Neuronal stem cell (in vitro differentiated cells): Measurements from ENCODE around the gene UBALD2.

Experiments used
- DNase-seq: peaks from one replicate; pipeline ENCODE4 v3.0.0-alpha.2; 2013; ENCODE audit warnings: low spot score
- H2AFZ ChIP-seq: one replicate; pipeline ENCODE4 v1.6.1; 2013; ENCODE audit warnings: mild to moderate bottlenecking, low read length, inconsistent platforms
- H2AK5ac ChIP-seq: 2 replicates; pipeline ENCODE4 v1.6.1; 2013; ENCODE audit warnings: low read depth, mild to moderate bottlenecking, inconsistent platforms, low read length, moderate library complexity, mixed read lengths
- H2BK120ac ChIP-seq: 2 replicates; pipeline ENCODE4 v1.6.1; 2013; ENCODE audit warnings: low read depth, mild to moderate bottlenecking, inconsistent platforms, low read length, moderate library complexity, mixed read lengths
- H2BK12ac ChIP-seq: one replicate; pipeline ENCODE4 v1.6.1; 2013; ENCODE audit warnings: low read length, inconsistent platforms
- H2BK15ac ChIP-seq: 2 replicates; pipeline ENCODE4 v1.6.1; 2013; ENCODE audit warnings: mild to moderate bottlenecking, low read length, inconsistent platforms, mixed read lengths
- H2BK5ac ChIP-seq: one replicate; pipeline ENCODE4 v1.6.1; 2013; ENCODE audit warnings: inconsistent platforms, mild to moderate bottlenecking, low read length, moderate library complexity
- H3K14ac ChIP-seq: one replicate; pipeline ENCODE4 v1.6.1; 2013; ENCODE audit warnings: low read length, inconsistent platforms
- H3K18ac ChIP-seq: 2 replicates; pipeline ENCODE4 v1.6.1; 2013; ENCODE audit warnings: low read length, inconsistent platforms
- H3K23ac ChIP-seq: 2 replicates; pipeline ENCODE4 v1.6.1; 2013; ENCODE audit warnings: low read depth, mild to moderate bottlenecking, mixed read lengths, low read length, inconsistent platforms; ENCODE audit not compliant: poor library complexity
- H3K27ac ChIP-seq: replicated peaks from 3 replicates; pipeline ENCODE4 v1.5.1; 2013; ENCODE audit warnings: low read length, inconsistent platforms
- H3K27me3 ChIP-seq, 3 experiments: 2 replicates each; pipeline ENCODE4 v1.6.1; 2013; ENCODE audit warnings: low read length in 3 of 3, mild to moderate bottlenecking in 2 of 3, inconsistent platforms in 1 of 3, low read depth in 1 of 3, mixed read lengths in 1 of 3, moderate library complexity in 1 of 3; ENCODE audit not compliant: control insufficient read depth in 3 of 3, insufficient read depth in 3 of 3
- H3K36me3 ChIP-seq, 2 donors: replicated peaks in 1 of 2; 2 replicates each; pipeline ENCODE4 v1.6.1; 2013; ENCODE audit warnings: low read length in 2 of 2; ENCODE audit not compliant: control insufficient read depth in 2 of 2, insufficient read depth in 2 of 2
- H3K4ac ChIP-seq: 2 replicates; pipeline ENCODE4 v1.6.1; 2013; ENCODE audit warnings: inconsistent platforms, mild to moderate bottlenecking, low read length, moderate library complexity
- H3K4me1 ChIP-seq, 2 donors: 1 replicate in 1 of 2; 2 replicates in 1 of 2; pipeline ENCODE4 v1.6.1; 2013; ENCODE audit warnings: low read length in 2 of 2, low read depth in 1 of 2; ENCODE audit not compliant: control insufficient read depth in 2 of 2, insufficient read depth in 1 of 2
- H3K4me2 ChIP-seq: one replicate; pipeline ENCODE4 v1.6.1; 2013; ENCODE audit warnings: mild to moderate bottlenecking, low read length, inconsistent platforms; ENCODE audit not compliant: insufficient read depth, poor library complexity, severe bottlenecking
- H3K4me3 ChIP-seq, 2 donors: 2 replicates each; pipeline ENCODE4 v1.5.1; 2013; ENCODE audit warnings: low read length in 2 of 2, mild to moderate bottlenecking in 2 of 2, inconsistent platforms in 1 of 2, moderate library complexity in 1 of 2
- H3K79me1 ChIP-seq: one replicate; pipeline ENCODE4 v1.6.1; 2013; ENCODE audit warnings: low read depth, mild to moderate bottlenecking, inconsistent platforms, low read length, moderate library complexity
- H3K9ac ChIP-seq: one replicate; pipeline ENCODE4 v1.6.1; 2013; ENCODE audit warnings: mild to moderate bottlenecking, low read depth, low read length, inconsistent platforms; ENCODE audit not compliant: poor library complexity
- H3K9me3 ChIP-seq, 2 donors: replicated peaks in 1 of 2; 2 replicates each; pipeline versions ENCODE3 to v1.6.1; 2013; ENCODE audit warnings: low read length in 2 of 2, mild to moderate bottlenecking in 2 of 2, inconsistent platforms in 1 of 2, low read depth in 1 of 2, mixed read lengths in 1 of 2, moderate library complexity in 1 of 2; ENCODE audit not compliant: control insufficient read depth in 2 of 2, insufficient read depth in 1 of 2
- H4K8ac ChIP-seq: one replicate; pipeline ENCODE4 v1.6.1; 2013; ENCODE audit warnings: low read depth, mild to moderate bottlenecking, inconsistent platforms, low read length, moderate library complexity
- H4K91ac ChIP-seq: one replicate; pipeline ENCODE4 v1.6.1; 2013; ENCODE audit warnings: low read length, low read depth, mild to moderate bottlenecking, inconsistent platforms; ENCODE audit not compliant: poor library complexity
- WGBS, 2 donors: extraction: QIAGEN DNeasy Blood & Tissue Kit; methylation state at CpG; one replicate each; pipeline ENCODE4 v1.1.7; 2013; ENCODE audit warnings: missing lambda C conversion rate in 2 of 2, mixed read lengths in 1 of 2; ENCODE audit not compliant: insufficient read length in 2 of 2, insufficient replicate concordance in 1 of 2; ENCODE audit errors: extremely low coverage in 2 of 2; 5-methylcytosine and 5-hydroxymethylcytosine counted together

UBALD2 gene

GRCh38 chr17:76307299-76307965 is 42.3 kb downstream of the UBALD2 start:
- no CpG with 5 or more reads among the region's 58 CpGs for WGBS, 2 donors
- Histone ChIP-seq H3K27ac (no peak overlapping the region), H3K9me3 (no peaks in the 10 kb centered on the region)

GRCh38 chr17:76307966-76308338 is 42.8 kb downstream of the UBALD2 start, which contains the start of gene QRICH2:
QRICH2 (minus strand) TSS chr17:76308276; CDS start chr17:76307998, 278 bp downstream.
- no peak within 1 kb of the TSS for H2BK120ac ChIP-seq
- no peak within 1 kb of the TSS for H2BK12ac ChIP-seq
- no peak within 1 kb of the TSS for H3K27ac ChIP-seq
- H4K91ac ChIP-seq, result no peak within 1 kb of the TSS
- no peak within 1 kb of the TSS for H3K4me2 ChIP-seq
- no peak within 1 kb of the TSS for H3K4me3 ChIP-seq
- no peaks in the 10 kb centered on the region for H3K9me3 ChIP-seq
- no peak within 1 kb of the TSS for H2AFZ ChIP-seq
- no peak within 1 kb of the TSS for H3K4ac ChIP-seq
- H3K23ac ChIP-seq, result no peak within 1 kb of the TSS
- WGBS, 2 donors, result no CpG with 5 or more reads among the region's 44 CpGs
- H3K18ac ChIP-seq, result no peak within 1 kb of the TSS
- no peak within 1 kb of the TSS for H3K14ac ChIP-seq
- H2BK5ac ChIP-seq, result no peak within 1 kb of the TSS
- no peak within 1 kb of the TSS for H4K8ac ChIP-seq
- no peak within 1 kb of the TSS for H3K9ac ChIP-seq
- H3K79me1 ChIP-seq, result peaks cover 6% of the 10 kb centered on the region
- no peaks in the 10 kb centered on the region for H3K4me1 ChIP-seq
- no peaks in the 10 kb centered on the region for H3K27me3 ChIP-seq
- no peak within 1 kb of the TSS for H2AK5ac ChIP-seq
- no peak within 1 kb of the TSS for H2BK15ac ChIP-seq
- H3K36me3 ChIP-seq, result peaks cover 17 to 62% of the 10 kb centered on the region in 2 donors
- no peak for DNase-seq

More at GRCh38 chr17:76307299-76307965, 42.3 kb downstream of the UBALD2 start:
- H2AK5ac ChIP-seq, result no peak overlapping the region
- H2BK120ac ChIP-seq, result no peak overlapping the region
- no peak overlapping the region for H3K23ac ChIP-seq
- H2BK15ac ChIP-seq, result no peak overlapping the region
- H4K8ac ChIP-seq, result no peak overlapping the region
- H3K4me3 ChIP-seq, result no peak overlapping the region
- H3K14ac ChIP-seq, result no peak overlapping the region
- H2BK5ac ChIP-seq, result no peak overlapping the region
- no peak overlapping the region for H2BK12ac ChIP-seq
- H3K79me1 ChIP-seq, result peaks cover 6% of the 10 kb centered on the region
- H3K9ac ChIP-seq, result no peak overlapping the region
- peaks cover 13 to 61% of the 10 kb centered on the region in 2 donors for H3K36me3 ChIP-seq
- H4K91ac ChIP-seq, result no peak overlapping the region
- H3K18ac ChIP-seq, result no peak overlapping the region
- no peak for DNase-seq
- no peak overlapping the region for H2AFZ ChIP-seq
- H3K4me1 ChIP-seq, result no peaks in the 10 kb centered on the region
- no peak overlapping the region for H3K4ac ChIP-seq
- H3K27me3 ChIP-seq, result no peaks in the 10 kb centered on the region
- H3K4me2 ChIP-seq, result no peak overlapping the region

- WGBS, 2 donors, result no CpG with 5 or more reads among the region's 4 CpGs
- H2BK5ac ChIP-seq, result no peak overlapping the region
- no peak overlapping the region for H4K91ac ChIP-seq
- no peaks in the 10 kb centered on the region for H3K27me3 ChIP-seq
- no peaks in the 10 kb centered on the region for H3K9me3 ChIP-seq
- no peaks in the 10 kb centered on the region for H3K4me1 ChIP-seq
- no peak overlapping the region for H3K18ac ChIP-seq
- H3K4me2 ChIP-seq, result no peak overlapping the region
- no peak overlapping the region for H3K9ac ChIP-seq
- DNase-seq, result no peak
- no peak overlapping the region for H3K4ac ChIP-seq
- H2BK12ac ChIP-seq, result no peak overlapping the region
- H3K14ac ChIP-seq, result no peak overlapping the region
- peaks cover 6% of the 10 kb centered on the region for H3K79me1 ChIP-seq
- H3K27ac ChIP-seq, result no peak overlapping the region
- no peak overlapping the region for H2BK120ac ChIP-seq
- H3K23ac ChIP-seq, result no peak overlapping the region
- H2AK5ac ChIP-seq, result no peak overlapping the region
- H2BK15ac ChIP-seq, result no peak overlapping the region
- H4K8ac ChIP-seq, result no peak overlapping the region
- H2AFZ ChIP-seq, result no peak overlapping the region
- H3K4me3 ChIP-seq, result no peak overlapping the region
- H3K36me3 ChIP-seq, result peaks cover 23 to 75% of the 10 kb centered on the region in 2 donors
These were observed 44.3 kb downstream of the UBALD2 start for GRCh38 chr17:76309461-76309860.

GRCh38 chr17:76312735-76313134 is 47.6 kb downstream of the UBALD2 start:
- Histone ChIP-seq H3K4me1 (no peaks in the 10 kb centered on the region), H3K4ac (no peak overlapping the region), H3K4me2 (no peak overlapping the region), H2BK15ac (no peak overlapping the region), H3K79me1 (peaks cover 4% of the 10 kb centered on the region), H2AK5ac (no peak overlapping the region), H3K27ac (no peak overlapping the region), H3K27me3 (no peaks in the 10 kb centered on the region), H4K91ac (no peak overlapping the region), H4K8ac (no peak overlapping the region), H3K18ac (no peak overlapping the region), H3K9me3 (no peaks in the 10 kb centered on the region), H3K36me3 (peaks cover 21 to 85% of the 10 kb centered on the region in 2 donors), H3K14ac (no peak overlapping the region), H2BK12ac (no peak overlapping the region), H3K4me3 (no peak overlapping the region), H2BK5ac (no peak overlapping the region), H3K23ac (no peak overlapping the region), H2BK120ac (no peak overlapping the region), H2AFZ (no peak overlapping the region), H3K9ac (no peak overlapping the region)
- DNase-seq, result no peak
- WGBS, 2 donors, result no CpG with 5 or more reads among the region's 9 CpGs
